A549 treated with GW870086 at 1 μM for 4 hours (cell line): ENCODE results near the gene B3GNT8. TPM values are rescaled to one million over a fixed set of nuclear protein-coding genes. Genes with fewer than 3 reads are reported as not detected.

Source experiments
- total RNA-seq: library from RNA; stranded (reverse); fragments of 200-300 nt; extraction: Qiagen RNA extraction; gene quantifications from 5 replicates; pipeline ENCODE4 v1.2.3, GENCODE V29; 2022; ENCODE audit warnings: low read depth

Gene B3GNT8, protein sequence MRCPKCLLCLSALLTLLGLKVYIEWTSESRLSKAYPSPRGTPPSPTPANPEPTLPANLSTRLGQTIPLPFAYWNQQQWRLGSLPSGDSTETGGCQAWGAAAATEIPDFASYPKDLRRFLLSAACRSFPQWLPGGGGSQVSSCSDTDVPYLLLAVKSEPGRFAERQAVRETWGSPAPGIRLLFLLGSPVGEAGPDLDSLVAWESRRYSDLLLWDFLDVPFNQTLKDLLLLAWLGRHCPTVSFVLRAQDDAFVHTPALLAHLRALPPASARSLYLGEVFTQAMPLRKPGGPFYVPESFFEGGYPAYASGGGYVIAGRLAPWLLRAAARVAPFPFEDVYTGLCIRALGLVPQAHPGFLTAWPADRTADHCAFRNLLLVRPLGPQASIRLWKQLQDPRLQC
- total RNA-seq, result 0.07 to 0.37 TPM (median 0.08 TPM) in 3 of 5 replicates, not detected in the others

DNA sequence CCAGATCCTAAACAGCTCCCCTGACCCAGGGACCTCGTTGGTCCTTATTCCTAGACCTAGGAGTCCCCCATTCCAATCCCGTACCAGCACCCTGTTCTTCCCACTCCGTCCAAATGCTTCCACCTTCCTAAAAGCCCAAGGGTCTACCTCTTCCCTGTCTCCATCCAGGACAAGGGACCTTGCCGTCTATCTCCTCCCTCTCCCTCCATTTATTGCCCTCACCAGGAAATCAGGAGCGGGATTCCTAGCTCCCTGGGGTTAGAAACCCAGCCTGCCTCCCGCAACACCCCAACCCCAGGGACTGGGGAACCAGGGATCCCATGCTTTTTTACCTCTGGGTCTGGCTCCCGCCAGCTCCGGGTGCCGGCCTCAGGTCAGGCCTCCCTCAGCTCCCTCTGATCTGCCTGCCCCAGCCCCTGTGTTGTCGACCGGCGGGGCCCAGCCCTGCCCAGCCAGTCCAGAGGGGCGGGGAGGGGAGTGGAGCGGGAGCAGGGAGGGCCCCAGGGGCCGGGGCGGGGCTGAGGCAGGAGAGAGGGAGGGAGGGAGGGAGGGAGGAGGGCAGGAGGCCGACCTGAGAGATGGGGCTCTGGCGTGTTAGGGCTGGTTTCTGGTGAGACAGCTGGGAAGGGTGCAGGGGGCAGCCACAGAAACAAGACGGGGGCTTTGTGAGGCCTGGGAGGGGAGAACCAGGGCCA is at the start of gene B3GNT8:
Gene B3GNT8 (minus strand): TSS at position 423 of the 695 bp plus-strand sequence. CDS start 596 bp downstream, outside the sequence.

DNA sequence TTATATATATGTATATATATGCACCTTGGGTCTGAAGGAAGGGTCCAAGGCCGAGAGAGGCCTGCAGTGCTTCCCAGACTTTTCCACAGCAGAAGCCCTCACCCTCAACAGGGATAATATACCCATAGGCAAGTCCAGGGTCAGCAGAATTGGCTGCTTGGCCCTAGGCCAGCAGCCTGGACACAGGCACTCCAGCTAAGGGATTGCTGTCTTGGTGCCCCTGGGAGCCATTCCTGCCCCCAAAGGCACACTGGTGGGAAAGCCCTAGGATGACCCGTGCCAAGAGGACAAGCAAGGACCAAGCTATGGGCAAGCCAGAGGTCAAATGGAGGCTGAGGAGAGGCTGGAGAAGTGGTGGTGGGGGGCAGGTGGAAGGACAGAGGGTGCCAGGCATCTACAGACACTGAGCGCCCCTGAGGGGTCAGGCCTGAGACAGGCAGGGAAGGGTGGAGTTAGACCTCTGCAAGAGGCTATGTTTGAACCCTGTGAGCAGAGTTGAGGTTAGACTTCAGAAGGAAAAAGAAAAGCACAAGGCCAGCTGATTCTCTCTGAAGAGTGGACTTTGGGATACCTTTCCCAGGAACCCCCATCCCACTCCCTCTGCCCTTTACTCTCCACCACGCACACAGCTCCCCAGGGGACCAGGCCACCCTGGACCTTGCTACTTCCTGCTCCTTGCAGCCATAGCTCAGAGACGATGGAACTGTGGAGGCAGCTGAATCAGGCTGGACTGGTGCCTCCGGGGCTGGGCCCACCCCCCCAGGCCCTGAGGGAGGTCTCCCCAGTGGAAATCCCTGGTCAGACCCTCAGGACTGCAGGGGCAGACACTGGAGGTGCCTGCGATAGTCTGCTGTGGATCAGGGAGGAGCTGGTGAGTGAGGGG is 15.5 kb upstream of the B3GNT8 start, which contains the start of gene ERICH4:
Gene ERICH4 (plus strand): TSS at position 684 of the 883 bp plus-strand sequence. CDS start 14 bp downstream, at position 698.

DNA sequence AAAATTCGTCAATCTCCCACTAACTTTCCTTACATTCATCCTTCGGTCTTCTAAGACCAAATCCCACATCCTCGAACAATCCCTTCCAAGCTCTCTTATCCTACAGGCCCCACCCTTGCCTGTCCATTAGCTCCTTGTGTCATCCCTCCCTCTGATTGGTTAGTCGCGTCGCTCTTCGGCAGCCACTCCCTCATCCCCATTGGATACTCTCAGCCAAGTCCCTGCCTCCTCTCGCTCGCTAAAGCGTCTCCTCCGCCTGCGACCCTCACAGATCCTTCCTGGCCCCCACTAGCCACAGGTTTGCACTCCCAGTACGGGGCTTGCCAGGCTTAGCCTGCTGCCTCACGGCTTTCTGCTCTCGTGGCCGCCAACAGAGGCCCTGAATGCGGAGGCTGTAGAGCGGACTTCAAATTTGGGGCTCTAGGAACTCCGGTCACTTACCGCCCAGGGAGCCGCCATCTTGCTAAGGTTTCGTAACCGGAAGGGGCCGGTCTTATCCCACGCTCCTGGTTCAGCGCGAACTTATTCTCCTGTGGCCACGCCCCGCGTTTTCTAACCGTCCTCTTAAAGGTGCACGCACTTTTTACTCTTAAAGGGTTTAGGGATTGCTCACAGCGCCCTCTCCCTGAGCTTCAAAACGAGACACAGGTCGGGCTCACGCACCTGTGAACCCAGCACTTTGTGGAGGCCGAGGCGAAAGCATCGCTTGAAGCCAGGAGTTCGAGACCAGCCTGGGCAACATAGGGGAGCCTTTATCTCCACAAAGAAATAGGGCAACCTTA is 12.5 kb upstream of the B3GNT8 start, which contains the start of gene DMAC2:
Gene DMAC2 (minus strand): TSS at position 472 of the 782 bp plus-strand sequence. CDS start 13 bp downstream, at position 459.

DNA sequence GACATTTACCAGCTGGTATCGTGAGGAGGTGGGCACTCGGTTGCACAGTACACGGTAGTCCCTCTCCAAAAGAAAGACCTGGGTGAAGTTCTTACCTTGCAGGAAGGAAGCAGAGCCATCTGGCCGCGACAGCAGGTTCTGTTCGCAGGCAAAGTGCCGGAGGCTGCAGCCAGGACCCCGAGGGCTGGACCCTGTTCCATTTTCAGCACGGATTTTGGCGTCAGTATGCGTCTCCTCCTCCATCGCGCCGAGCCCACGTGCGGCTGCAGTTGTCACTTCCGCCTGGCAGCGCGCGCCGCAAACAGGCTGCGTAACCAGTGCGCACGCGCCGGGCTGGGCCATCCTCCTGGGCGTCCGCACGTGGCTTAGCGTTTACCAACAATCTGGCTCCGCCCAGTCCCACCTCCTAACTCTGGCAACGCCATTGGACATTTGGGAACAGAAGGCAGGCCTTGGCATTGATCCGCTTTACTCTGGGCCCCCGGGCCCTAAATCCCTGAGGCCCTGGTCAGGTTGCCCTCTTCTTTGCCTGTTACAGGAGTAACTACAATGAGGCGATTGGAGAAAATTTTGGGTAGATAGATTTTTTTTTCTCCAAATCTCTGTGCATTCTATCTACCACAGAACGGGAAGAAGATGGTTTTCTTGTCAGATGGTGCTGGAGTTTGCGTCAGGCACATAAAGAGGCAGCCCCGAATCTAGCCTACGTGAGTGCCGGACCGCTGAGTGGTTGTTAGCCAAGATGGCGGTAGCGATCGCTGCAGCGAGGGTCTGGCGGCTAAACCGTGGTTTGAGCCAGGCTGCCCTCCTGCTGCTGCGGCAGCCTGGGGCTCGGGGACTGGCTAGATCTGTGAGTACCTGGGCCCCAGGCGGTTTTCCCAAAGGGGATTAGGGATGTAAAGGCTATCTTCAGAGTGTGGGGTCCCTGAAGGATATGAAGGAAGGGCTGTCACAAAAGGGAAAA is 29.8 kb downstream of the B3GNT8 start, which contains the start of the genes BCKDHA and EXOSC5:
Gene BCKDHA (plus strand): TSS at position 733 of the 964 bp plus-strand sequence. CDS start 10 bp downstream, at position 743.
Gene EXOSC5 (minus strand): TSS at position 274 of the 964 bp plus-strand sequence. CDS start 31 bp downstream, at position 243.

DNA sequence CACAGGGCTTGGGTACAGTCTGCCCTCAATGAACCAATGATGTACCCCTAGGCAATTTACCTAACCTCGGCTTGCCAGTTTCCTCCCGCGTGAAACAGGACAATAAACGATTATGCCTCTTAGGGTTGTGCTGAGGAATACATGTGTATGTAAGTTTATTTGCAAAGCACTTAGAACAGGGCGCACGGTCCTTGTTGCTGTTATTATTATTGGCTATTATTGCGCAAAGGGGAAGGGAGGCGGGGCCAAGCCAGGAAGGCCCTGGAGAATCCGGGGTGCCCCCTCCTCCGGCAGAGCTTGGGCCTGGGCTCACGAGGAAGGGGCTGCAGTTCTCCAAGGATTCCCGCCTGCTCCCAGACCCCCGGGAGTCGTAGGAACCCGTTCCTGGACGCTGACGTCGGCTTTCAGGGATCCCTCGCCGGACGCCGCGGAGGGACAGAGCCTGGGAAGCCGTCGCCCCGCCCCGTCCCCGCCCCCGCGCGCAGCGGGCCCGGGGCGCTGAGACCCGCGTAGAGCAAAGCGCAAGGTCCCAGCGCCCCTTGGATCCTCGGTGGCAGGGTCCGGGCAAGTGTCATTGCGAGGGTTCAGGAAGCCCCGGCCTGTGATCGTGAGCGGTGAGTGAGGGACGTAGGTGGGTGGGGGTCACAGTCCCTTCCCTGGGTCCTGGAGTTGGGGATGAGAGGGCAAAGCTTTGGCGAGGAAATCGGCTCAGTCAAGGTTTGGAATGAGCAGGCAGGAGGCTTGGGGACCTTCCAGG is 50.8 kb downstream of the B3GNT8 start, which contains the start of gene TMEM91:
Gene TMEM91 (plus strand): TSS at position 293 of the 757 bp plus-strand sequence. CDS start 1,777 bp downstream, outside the sequence.

Other genes starting within 250 kb of the B3GNT8 start
- 17.6 to 24.9 TPM (median 21.5 TPM) in 5 replicates for gene CYP2S1, start 234.2 kb downstream of the B3GNT8 start, total RNA-seq
- gene AXL, start 208.2 kb downstream of the B3GNT8 start, total RNA-seq, result 101 to 107 TPM (median 104 TPM) in 5 replicates
- 287 to 313 TPM (median 295 TPM) in 5 replicates for gene HNRNPUL1, start 163.0 kb downstream of the B3GNT8 start, total RNA-seq
- 33.3 to 44.7 TPM (median 40.2 TPM) in 5 replicates for gene CCDC97, start 117.2 kb downstream of the B3GNT8 start, total RNA-seq
- gene TGFB1, start 73.5 kb downstream of the B3GNT8 start, total RNA-seq, result 129 to 146 TPM (median 143 TPM) in 5 replicates
- 27.0 to 35.1 TPM (median 31.0 TPM) in 5 replicates for gene B9D2, start 63.2 kb downstream of the B3GNT8 start, total RNA-seq
- gene TMEM91, start 50.8 kb downstream of the B3GNT8 start, total RNA-seq, result 3.3 to 5.1 TPM (median 4.3 TPM) in 5 replicates
- gene EXOSC5, start 30.0 kb downstream of the B3GNT8 start, total RNA-seq, result 82.4 to 100 TPM (median 93.5 TPM) in 5 replicates
- gene BCKDHA, start 29.6 kb downstream of the B3GNT8 start, total RNA-seq, result 36.2 to 44.5 TPM (median 41.7 TPM) in 5 replicates
- 102 to 116 TPM (median 111 TPM) in 5 replicates for gene DMAC2, start 12.5 kb upstream of the B3GNT8 start, total RNA-seq
- gene ERICH4, start 15.8 kb upstream of the B3GNT8 start, total RNA-seq, result not detected in 5 replicates
- not detected in 5 replicates for gene CEACAM21, start 148.8 kb upstream of the B3GNT8 start, total RNA-seq
- not detected in 5 replicates for gene CEACAM4, start 199.7 kb upstream of the B3GNT8 start, total RNA-seq